ENCODE data around the gene COX17.

COX17 gene

DNA sequence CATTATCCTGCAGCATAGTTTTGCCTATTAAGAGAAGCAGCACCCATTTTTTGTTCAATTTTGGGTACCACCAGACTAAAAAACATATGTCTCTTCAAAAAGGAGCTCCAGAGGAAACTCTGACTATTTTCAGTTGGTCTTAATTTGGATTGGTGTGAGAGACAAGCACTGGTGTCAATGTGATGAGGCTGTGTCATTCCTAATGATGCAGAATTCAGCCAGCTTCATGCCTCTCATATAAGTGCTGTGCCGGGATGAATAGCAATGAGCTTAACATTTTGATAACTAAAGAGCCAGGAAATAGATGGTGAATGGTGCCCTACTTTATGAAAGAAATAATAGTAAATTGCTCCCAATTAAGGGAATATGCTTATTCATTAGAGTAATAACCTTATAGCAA lies 32.7 kb downstream of the COX17 start:
- TF ChIP-seq POLR2A (IDR thresholded peaks at IDR 0.05; ENCODE audit: low read depth, low read length): no peak
- FAIRE-seq (no peak), DNase-seq (ENCODE audit: insufficient read length, low spot score) (no peak)

DNA sequence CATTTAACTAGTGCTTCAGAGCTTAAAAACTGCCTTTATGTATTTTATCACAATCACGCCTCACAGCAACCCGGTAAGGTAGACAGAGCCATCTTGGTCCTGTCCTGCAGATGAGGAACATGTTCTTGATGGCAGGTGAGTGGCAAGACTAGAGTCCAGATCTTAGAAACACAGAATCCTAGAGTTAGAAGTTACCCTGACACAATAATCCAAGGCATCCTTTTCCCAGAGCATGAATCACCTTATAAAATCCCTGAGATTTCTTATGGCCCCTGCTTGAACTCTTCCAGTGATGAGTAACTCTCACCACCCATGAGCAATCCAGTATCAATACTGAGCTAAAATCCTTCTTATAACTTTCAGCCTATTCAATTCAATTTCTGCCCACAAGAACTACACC lies 33.7 kb downstream of the COX17 start:
- TF ChIP-seq POLR2A (IDR thresholded peaks at IDR 0.05; ENCODE audit: low read depth, low read length): no peak
- FAIRE-seq (peak; percentile 87), DNase-seq (ENCODE audit: insufficient read length, low spot score) (peak; percentile 53)

DNA sequence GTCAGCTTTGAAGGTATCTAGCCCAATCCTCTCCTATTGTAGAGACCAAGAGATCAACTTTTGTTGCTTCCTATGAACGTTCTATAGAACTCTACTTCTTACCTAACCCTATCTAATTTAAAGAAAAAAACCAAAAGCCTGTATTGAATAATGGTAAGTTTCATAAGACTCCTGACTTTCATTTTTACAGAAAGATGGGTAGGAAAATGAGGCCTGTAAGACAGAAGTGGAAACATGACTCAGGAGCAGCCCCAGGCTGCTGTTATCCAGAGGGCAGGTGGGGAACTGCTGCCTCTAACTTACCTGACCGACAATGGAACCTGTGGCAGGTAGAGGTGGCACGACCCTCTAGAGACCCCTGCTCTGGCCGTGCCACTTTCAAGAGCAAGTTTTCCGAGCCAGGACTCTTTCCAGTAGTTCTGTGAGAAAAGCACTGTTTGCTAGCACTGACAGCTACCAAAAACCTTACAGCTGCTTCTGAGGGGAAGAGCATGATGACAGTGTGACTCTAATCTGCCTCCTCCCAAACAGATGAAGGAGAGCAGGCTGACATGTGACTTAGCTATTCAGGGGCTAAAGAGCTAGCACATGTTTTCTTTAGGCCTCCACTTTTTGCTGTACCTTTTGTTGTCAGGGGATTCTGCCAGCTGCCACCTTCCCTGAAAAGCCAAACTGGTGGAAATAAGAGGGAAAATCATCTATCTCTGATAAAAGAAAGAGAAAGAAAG lies 34.3 kb downstream of the COX17 start:
- FAIRE-seq: no peak
- DNase-seq (ENCODE audit: insufficient read length, low spot score): no peak
- no peak for TF ChIP-seq POLR2A (IDR thresholded peaks at IDR 0.05; ENCODE audit: low read depth, low read length)

GRCh38 chr3:119641416-119641815 lies 35.8 kb downstream of the COX17 start:
- no peak for FAIRE-seq
- TF ChIP-seq POLR2A (IDR thresholded peaks at IDR 0.05; ENCODE audit: low read depth, low read length): no peak

DNA sequence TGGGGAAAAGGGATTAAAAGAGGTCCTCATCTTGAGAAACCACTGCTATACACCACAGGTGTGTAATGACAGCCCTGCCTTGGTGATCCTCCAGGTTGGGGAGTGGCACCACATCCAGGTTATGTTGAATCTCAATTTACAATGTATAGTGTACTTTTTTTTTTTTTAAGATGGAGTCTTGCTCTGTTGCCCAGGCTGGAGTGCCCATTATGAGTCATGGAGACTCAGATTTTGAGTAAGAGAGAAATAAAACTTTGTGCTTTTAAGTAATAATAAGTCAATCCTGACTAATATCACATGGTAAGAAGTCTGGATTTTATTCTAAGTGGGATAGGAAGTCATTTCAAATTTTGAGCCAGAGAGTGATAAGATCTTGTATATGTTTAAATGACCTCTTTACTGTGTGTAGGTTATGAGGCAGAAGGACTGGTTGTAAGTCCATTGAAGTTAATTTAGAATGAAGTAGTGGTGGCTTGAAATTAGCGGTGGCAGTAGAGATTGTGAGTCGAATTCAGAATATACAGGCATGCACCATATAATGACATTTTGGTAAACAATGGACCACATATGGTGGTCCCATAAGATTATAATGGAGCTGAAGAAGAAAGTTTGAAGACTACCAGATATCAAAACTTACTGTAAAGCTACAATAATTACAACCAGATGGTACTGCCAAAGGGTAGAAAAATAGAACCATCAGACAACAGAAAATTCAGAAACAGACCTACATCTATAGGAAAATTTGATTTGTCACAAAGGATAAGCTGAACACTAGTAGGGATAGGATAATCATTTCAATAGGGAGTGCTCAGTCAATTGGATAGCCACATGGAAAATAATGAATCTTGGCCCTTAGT lies 37.5 kb downstream of the COX17 start:
- FAIRE-seq (no peak), DNase-seq (ENCODE audit: insufficient read length, low spot score) (no peak)
- no peak for TF ChIP-seq POLR2A (IDR thresholded peaks at IDR 0.05; ENCODE audit: low read depth, low read length)

More at GRCh38 chr3:119641416-119641815, 35.8 kb downstream of the COX17 start:
- no peak for DNase-seq (ENCODE audit: insufficient read length, low spot score)

GRCh38 chr3:119637679-119638477 lies 39.3 kb downstream of the COX17 start:
- peak; percentile 54 for DNase-seq (ENCODE audit: insufficient read length, low spot score)
- TF ChIP-seq POLR2A (IDR thresholded peaks at IDR 0.05; ENCODE audit: low read depth, low read length): no peak
- FAIRE-seq: peak; percentile 73

GRCh38 chr3:119636891-119637611 lies 40.2 kb downstream of the COX17 start:
- no peak for TF ChIP-seq POLR2A (IDR thresholded peaks at IDR 0.05; ENCODE audit: low read depth, low read length)
- DNase-seq (ENCODE audit: insufficient read length, low spot score) (no peak), FAIRE-seq (no peak)

DNA sequence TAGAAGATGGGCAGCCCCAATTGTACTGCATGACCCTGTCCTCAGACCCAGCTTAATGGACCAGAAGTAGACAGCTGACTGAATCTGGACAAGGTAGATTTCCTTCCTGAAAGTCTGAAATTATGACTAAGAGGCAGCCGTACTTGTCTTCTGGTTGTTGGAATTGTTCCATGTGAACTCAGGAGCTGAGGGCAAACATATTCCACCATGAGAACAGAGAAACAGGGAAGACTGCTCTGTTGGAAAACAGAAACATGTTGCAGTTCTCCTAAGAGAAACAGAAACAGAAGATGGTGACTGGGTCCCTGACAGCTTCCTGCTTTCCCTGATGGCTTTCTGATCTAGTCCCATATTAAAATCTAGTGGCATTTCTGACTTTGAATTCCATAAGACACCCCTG lies 41.0 kb downstream of the COX17 start:
- DNase-seq (ENCODE audit: insufficient read length, low spot score) (no peak), FAIRE-seq (no peak)
- no peak for TF ChIP-seq POLR2A (IDR thresholded peaks at IDR 0.05; ENCODE audit: low read depth, low read length)

- no peak for TF ChIP-seq POLR2A (IDR thresholded peaks at IDR 0.05; ENCODE audit: low read depth, low read length)
- FAIRE-seq: no peak
Observed at GRCh38 chr3:119635719-119636118, 41.5 kb downstream of the COX17 start.

DNA sequence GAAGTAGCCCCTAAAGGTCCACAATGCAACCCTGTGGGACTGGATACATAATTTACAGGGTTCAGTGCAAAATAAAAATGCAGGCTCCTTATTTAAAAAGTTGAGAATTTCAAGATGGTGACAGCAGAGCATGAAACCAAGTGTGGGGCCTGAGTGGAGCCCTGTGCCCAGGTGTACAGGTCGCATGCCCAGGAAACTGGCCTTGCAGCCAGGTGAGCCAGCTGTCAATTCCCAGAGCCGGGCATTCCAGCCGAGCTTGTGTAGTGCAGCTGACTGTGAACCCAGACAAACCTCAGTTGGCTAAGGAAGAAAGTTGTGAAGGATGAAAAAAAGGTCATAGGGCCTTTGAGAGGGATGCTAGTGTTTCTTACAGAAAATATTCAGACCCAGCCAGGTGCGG lies 44.4 kb downstream of the COX17 start:
- TF ChIP-seq POLR2A (IDR thresholded peaks at IDR 0.05; ENCODE audit: low read depth, low read length): no peak
- FAIRE-seq (no peak), DNase-seq (ENCODE audit: insufficient read length, low spot score) (no peak)

More at GRCh38 chr3:119635719-119636118, 41.5 kb downstream of the COX17 start:
- DNase-seq (ENCODE audit: insufficient read length, low spot score): no peak

DNA sequence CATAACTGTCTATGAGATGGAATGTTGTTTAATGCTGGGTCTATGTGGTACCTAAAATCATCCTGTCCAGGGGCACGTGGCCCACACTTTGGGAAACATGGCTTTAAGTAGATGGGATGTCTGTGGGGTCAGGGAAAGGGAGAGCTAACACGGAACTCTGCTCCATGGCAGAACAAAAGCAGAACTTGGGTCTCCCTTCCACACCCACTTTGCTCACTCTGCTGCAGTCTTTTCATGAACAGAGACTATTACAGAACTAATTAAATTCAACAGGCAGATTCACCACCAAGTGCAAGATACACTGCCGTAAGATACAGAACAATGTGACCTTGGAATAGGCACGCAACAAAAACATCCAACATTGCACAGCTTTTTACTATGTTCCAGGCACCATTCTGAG lies 45.0 kb downstream of the COX17 start:
- DNase-seq (ENCODE audit: insufficient read length, low spot score) (no peak), FAIRE-seq (no peak)
- no peak for TF ChIP-seq POLR2A (IDR thresholded peaks at IDR 0.05; ENCODE audit: low read depth, low read length)

- no peak for FAIRE-seq
Observed at GRCh38 chr3:119631516-119631915, 45.7 kb downstream of the COX17 start.

GRCh38 chr3:119630880-119631329 lies 46.3 kb downstream of the COX17 start:
- no peak for TF ChIP-seq POLR2A (IDR thresholded peaks at IDR 0.05; ENCODE audit: low read depth, low read length)

More at GRCh38 chr3:119631516-119631915, 45.7 kb downstream of the COX17 start:
- no peak for DNase-seq (ENCODE audit: insufficient read length, low spot score)
- no peak for TF ChIP-seq POLR2A (IDR thresholded peaks at IDR 0.05; ENCODE audit: low read depth, low read length)

More at GRCh38 chr3:119630880-119631329, 46.3 kb downstream of the COX17 start:
- FAIRE-seq (no peak), DNase-seq (ENCODE audit: insufficient read length, low spot score) (no peak)

Measured in H54 (cell line).